RWPE2 (cell line): Measurements from ENCODE around the gene PUM2.
A peak's percentile ranks its signal among the peaks of the same experiment; 100 is the strongest.
"Not testable (repeated sequence)": the region's sequence is repeated elsewhere in the genome, so short reads cannot be mapped to it uniquely, and the experiment has no call there.

Experiments
- ATAC-seq: fragments of 200-7000 bp; cut with Tn5 transposase; 3 replicates; pipeline ENCODE4 v1.9.1; 2021; ENCODE audit warnings: low read depth
- DNase-seq: peaks from one replicate; pipeline ENCODE4 v3.0.0-alpha.2; 2020; ENCODE audit warnings: low spot score
- H3K27ac ChIP-seq: fragments of 450-650 bp; 2 replicates; pipeline ENCODE4 v1.5.1; 2017; ENCODE audit warnings: mild to moderate bottlenecking; ENCODE audit not compliant: poor library complexity, severe bottlenecking
- H3K27me3 ChIP-seq: fragments of 250-450 bp; sonication (Bioruptor Pico); 2 replicates; pipeline ENCODE4 v1.5.1; 2021; ENCODE audit warnings: mild to moderate bottlenecking, moderate library complexity; ENCODE audit not compliant: insufficient read depth, poor library complexity, severe bottlenecking
- H3K36me3 ChIP-seq: fragments of 250-450 bp; sonication (Bioruptor Pico); 2 replicates; pipeline ENCODE4 v1.5.1; 2020; ENCODE audit warnings: low read depth, mild to moderate bottlenecking, moderate library complexity
- H3K4me1 ChIP-seq: fragments of 250-450 bp; sonication (Bioruptor Pico); 2 replicates; pipeline ENCODE4 v1.5.1; 2021; ENCODE audit warnings: mild to moderate bottlenecking, moderate library complexity; ENCODE audit not compliant: insufficient read depth, poor library complexity, severe bottlenecking
- H3K4me3 ChIP-seq: fragments of 250-450 bp; sonication (Bioruptor Pico); 2 replicates; pipeline ENCODE4 v1.5.1; 2021; ENCODE audit warnings: mild to moderate bottlenecking, moderate library complexity; ENCODE audit not compliant: severe bottlenecking
- H3K9me3 ChIP-seq: fragments of 250-450 bp; sonication (Bioruptor Pico); 2 replicates; pipeline ENCODE4 v1.5.1; 2021; ENCODE audit warnings: mild to moderate bottlenecking, moderate library complexity; ENCODE audit not compliant: severe bottlenecking
- TF ChIP-seq, protein P1 (sequence below): fragments of 450-650 bp; IDR thresholded peaks from one replicate; pipeline ENCODE4 v1.5.1; 2017; ENCODE audit warnings: mild to moderate bottlenecking, moderate library complexity; ENCODE audit not compliant: poor library complexity, severe bottlenecking

PUM2 gene

DNA sequence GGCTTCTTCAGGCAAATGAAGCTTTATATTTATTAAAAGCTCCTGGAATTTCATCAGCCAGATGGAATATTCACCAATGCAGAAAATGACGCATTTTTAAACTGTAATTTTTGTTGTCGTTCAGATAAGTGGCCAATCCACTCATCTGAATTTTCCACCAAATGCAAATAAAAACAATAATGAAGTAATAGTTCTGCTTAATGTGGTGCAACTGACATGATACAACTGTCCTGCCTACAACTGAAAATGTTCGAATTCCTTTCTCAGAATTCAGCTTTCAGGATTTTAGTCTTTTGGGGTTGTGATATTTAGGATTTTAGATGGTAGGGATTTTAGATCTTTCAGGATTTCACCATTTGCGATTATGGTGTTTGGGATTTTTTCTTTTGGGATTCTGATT lies 27.1 kb upstream of the PUM2 start:
- DNase-seq (no peak), ATAC-seq (no peak)
- Histone ChIP-seq H3K27ac (no peak overlapping the region), H3K4me3 (no peak overlapping the region), H3K4me1 (peaks cover 5% of the 10 kb centered on the region), H3K27me3 (no peaks in the 10 kb centered on the region), H3K36me3 (no peaks in the 10 kb centered on the region), H3K9me3 (no peaks in the 10 kb centered on the region)
- TF ChIP-seq, protein P1, sequence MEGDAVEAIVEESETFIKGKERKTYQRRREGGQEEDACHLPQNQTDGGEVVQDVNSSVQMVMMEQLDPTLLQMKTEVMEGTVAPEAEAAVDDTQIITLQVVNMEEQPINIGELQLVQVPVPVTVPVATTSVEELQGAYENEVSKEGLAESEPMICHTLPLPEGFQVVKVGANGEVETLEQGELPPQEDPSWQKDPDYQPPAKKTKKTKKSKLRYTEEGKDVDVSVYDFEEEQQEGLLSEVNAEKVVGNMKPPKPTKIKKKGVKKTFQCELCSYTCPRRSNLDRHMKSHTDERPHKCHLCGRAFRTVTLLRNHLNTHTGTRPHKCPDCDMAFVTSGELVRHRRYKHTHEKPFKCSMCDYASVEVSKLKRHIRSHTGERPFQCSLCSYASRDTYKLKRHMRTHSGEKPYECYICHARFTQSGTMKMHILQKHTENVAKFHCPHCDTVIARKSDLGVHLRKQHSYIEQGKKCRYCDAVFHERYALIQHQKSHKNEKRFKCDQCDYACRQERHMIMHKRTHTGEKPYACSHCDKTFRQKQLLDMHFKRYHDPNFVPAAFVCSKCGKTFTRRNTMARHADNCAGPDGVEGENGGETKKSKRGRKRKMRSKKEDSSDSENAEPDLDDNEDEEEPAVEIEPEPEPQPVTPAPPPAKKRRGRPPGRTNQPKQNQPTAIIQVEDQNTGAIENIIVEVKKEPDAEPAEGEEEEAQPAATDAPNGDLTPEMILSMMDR = no peak

DNA sequence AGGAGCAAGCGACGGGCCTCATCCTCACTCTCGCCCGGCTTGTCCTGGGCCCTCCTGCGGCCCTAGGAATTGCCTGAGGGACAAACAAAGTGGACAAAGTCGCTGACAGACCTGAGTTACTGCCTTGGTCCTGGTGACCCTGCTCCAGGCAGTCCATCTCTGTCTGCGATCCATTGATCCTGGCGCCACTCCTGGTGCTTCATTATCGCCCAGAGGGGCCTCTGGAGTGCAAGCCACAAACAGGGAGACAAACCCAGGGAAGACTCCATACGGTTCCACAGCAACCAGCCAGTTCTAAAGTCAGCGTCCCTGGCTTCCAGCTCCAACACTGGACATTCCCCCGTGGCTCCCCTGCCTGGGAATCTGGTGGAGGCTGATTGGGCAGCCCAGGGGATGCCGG lies 24.3 kb upstream of the PUM2 start:
- H3K4me3 ChIP-seq, H3K27ac ChIP-seq, H3K27me3 ChIP-seq, H3K4me1 ChIP-seq, ATAC-seq, H3K9me3 ChIP-seq, H3K36me3 ChIP-seq, DNase-seq: not testable (repeated sequence)

GRCh38 chr2:20372896-20373640 lies 22.4 kb upstream of the PUM2 start:
- H3K4me1 ChIP-seq = peaks cover 11% of the 10 kb centered on the region
- H3K27me3 ChIP-seq = no peaks in the 10 kb centered on the region
- TF ChIP-seq, protein P1 = no peak
- H3K9me3 ChIP-seq = no peaks in the 10 kb centered on the region
- no peak overlapping the region for H3K4me3 ChIP-seq
- DNase-seq (no peak), ATAC-seq (no peak)
- H3K36me3 ChIP-seq = no peaks in the 10 kb centered on the region
- no peak overlapping the region for H3K27ac ChIP-seq

GRCh38 chr2:20371323-20372025 lies 20.8 kb upstream of the PUM2 start:
- no peaks in the 10 kb centered on the region for H3K27me3 ChIP-seq
- peaks cover 11% of the 10 kb centered on the region for H3K4me1 ChIP-seq
- H3K36me3 ChIP-seq = no peaks in the 10 kb centered on the region
- TF ChIP-seq, protein P1 = no peak
- no peak overlapping the region for H3K27ac ChIP-seq
- no peak for ATAC-seq
- H3K9me3 ChIP-seq = no peaks in the 10 kb centered on the region
- no peak overlapping the region for H3K4me3 ChIP-seq
- no peak for DNase-seq

DNA sequence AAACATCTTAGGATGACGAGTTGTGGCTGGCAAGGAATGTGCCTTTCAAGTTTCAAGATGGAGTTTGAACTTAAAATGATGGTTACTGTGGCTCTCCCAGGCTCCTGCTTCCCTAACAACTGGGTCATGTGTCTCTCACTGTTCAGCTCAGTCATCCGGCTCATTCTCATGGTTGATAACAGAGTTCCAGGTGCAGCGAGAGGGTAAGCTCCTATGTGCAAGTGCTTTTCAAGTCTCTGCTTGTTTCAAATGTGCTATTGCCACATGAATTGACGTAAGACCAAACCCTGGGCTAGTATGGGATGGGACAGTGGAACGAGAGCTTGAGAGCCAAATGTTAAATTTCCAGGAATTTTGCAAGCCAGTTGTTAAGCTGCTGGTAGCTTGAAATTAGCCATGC lies 19.5 kb upstream of the PUM2 start:
- TF ChIP-seq, protein P1 = no peak
- H3K9me3 ChIP-seq = no peaks in the 10 kb centered on the region
- no peaks in the 10 kb centered on the region for H3K36me3 ChIP-seq
- H3K4me1 ChIP-seq = peaks cover 18% of the 10 kb centered on the region
- H3K27me3 ChIP-seq = no peaks in the 10 kb centered on the region
- no peak overlapping the region for H3K4me3 ChIP-seq
- DNase-seq (peak; percentile 83), ATAC-seq (peak; percentile 95)
- H3K27ac ChIP-seq = peak overlapping the region; percentile 48
